ENCODE measurements around the gene C12orf75. TPM values are rescaled to one million over a fixed set of nuclear protein-coding genes. Genes with fewer than 3 reads are reported as not detected.

The C12orf75 gene
- total and polyA plus RNA-seq, 2 donors (not counting 1 experiment from before 2014, with no cell fraction given), result 133 to 298 TPM

DNA sequence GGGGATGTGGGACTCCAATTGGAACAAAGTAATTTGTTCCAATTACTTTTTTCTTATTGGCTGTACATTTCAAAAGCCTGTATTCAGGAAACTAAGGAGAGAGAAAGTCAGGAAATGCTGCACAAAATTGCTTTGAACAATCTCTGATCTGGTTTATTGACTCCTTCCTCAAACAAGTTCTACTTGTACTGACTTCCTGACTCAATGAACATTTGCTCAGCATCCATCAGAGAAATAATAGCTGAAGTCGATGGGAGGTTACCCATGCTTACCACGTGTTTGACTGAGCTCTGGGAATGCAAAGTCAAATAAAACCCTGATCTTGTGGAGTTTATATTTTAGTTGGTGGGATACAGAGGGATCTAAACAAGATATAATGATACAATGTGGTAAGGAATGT lies 15.4 kb upstream of the C12orf75 start:
- Histone ChIP-seq H2AFZ (ENCODE audit: low read length) (no peak overlapping the region), H3K9me3 (ENCODE audit: control insufficient read depth, insufficient read depth, low read depth, low read length) (no peaks in the 10 kb centered on the region), H3K36me3 (ENCODE audit: control insufficient read depth, insufficient read depth, low read length) (no peaks in the 10 kb centered on the region), H3K79me2 (ENCODE audit: control insufficient read depth, insufficient read depth, low read length) (no peaks in the 10 kb centered on the region), H3K4me3 (replicated peaks in 1 of 4; ENCODE audit: control extremely low read depth in 1 of 4, insufficient read depth in 1 of 4, low read depth in 3 of 4, low read length in 4 of 4) (no peak overlapping the region), H3K27me3 (ENCODE audit: control insufficient read depth, insufficient read depth, low read length) (no peaks in the 10 kb centered on the region), H4K20me1 (ENCODE audit: control insufficient read depth, extremely low read depth, insufficient read depth, low read length) (no peaks in the 10 kb centered on the region), H3K4me2 (ENCODE audit: extremely low read depth, insufficient read depth, low read length) (no peak overlapping the region), H3K4me1 (ENCODE audit: control insufficient read depth, extremely low read depth, insufficient read depth, low read length) (peaks cover 15% of the 10 kb centered on the region), H3K9ac (ENCODE audit: insufficient read depth, low read length) (no peak overlapping the region), H3K27ac (ENCODE audit: insufficient read depth, low read length) (no peak overlapping the region)
- TF ChIP-seq EZH2 (IDR thresholded peaks at IDR 0.05; ENCODE audit: low read length, missing control alignments), result no peak
- TF ChIP-seq, protein P1, sequence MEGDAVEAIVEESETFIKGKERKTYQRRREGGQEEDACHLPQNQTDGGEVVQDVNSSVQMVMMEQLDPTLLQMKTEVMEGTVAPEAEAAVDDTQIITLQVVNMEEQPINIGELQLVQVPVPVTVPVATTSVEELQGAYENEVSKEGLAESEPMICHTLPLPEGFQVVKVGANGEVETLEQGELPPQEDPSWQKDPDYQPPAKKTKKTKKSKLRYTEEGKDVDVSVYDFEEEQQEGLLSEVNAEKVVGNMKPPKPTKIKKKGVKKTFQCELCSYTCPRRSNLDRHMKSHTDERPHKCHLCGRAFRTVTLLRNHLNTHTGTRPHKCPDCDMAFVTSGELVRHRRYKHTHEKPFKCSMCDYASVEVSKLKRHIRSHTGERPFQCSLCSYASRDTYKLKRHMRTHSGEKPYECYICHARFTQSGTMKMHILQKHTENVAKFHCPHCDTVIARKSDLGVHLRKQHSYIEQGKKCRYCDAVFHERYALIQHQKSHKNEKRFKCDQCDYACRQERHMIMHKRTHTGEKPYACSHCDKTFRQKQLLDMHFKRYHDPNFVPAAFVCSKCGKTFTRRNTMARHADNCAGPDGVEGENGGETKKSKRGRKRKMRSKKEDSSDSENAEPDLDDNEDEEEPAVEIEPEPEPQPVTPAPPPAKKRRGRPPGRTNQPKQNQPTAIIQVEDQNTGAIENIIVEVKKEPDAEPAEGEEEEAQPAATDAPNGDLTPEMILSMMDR (conservative IDR thresholded peaks at IDR 0.05 in 1 of 2, IDR thresholded peaks at IDR 0.05 in 1 of 2; ENCODE audit: low read depth in 1 of 2, low read length in 2 of 2), result no peak
- no peak for DNase-seq (ENCODE audit: low read depth in 2 of 2)

DNA sequence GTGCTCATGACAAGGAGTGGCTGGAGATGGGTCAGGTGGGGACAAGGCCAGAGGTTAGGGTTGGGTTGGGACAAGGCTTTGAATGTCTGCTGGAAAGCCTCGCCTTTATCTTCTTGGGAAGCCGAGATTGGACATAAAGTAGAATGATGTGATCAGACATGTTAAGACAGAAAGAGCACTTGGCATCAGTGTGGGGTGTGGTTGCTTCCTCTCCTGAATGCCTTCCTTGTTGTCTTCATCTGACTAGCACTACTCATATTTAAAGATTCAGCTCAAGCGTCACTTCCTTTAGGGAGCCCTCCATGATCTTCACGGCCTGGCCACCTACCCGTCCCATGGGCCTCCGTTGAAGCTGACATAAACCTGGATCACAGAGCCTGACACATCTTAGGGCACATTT lies 14.8 kb upstream of the C12orf75 start:
- Histone ChIP-seq H3K27ac (ENCODE audit: insufficient read depth, low read length) (no peak overlapping the region), H3K9me3 (ENCODE audit: control insufficient read depth, insufficient read depth, low read depth, low read length) (no peaks in the 10 kb centered on the region), H3K4me3 (replicated peaks in 1 of 4; ENCODE audit: control extremely low read depth in 1 of 4, insufficient read depth in 1 of 4, low read depth in 3 of 4, low read length in 4 of 4) (no peak overlapping the region), H3K4me2 (ENCODE audit: extremely low read depth, insufficient read depth, low read length) (no peak overlapping the region), H3K9ac (ENCODE audit: insufficient read depth, low read length) (no peak overlapping the region), H3K36me3 (ENCODE audit: control insufficient read depth, insufficient read depth, low read length) (no peaks in the 10 kb centered on the region), H2AFZ (ENCODE audit: low read length) (no peak overlapping the region), H3K27me3 (ENCODE audit: control insufficient read depth, insufficient read depth, low read length) (no peaks in the 10 kb centered on the region), H3K4me1 (ENCODE audit: control insufficient read depth, extremely low read depth, insufficient read depth, low read length) (peaks cover 15% of the 10 kb centered on the region), H3K79me2 (ENCODE audit: control insufficient read depth, insufficient read depth, low read length) (no peaks in the 10 kb centered on the region), H4K20me1 (ENCODE audit: control insufficient read depth, extremely low read depth, insufficient read depth, low read length) (no peaks in the 10 kb centered on the region)
- no peak for DNase-seq (ENCODE audit: low read depth in 2 of 2)
- TF ChIP-seq EZH2 (IDR thresholded peaks at IDR 0.05; ENCODE audit: low read length, missing control alignments), result no peak
- TF ChIP-seq, protein P1 (conservative IDR thresholded peaks at IDR 0.05 in 1 of 2, IDR thresholded peaks at IDR 0.05 in 1 of 2; ENCODE audit: low read depth in 1 of 2, low read length in 2 of 2), result no peak

DNA sequence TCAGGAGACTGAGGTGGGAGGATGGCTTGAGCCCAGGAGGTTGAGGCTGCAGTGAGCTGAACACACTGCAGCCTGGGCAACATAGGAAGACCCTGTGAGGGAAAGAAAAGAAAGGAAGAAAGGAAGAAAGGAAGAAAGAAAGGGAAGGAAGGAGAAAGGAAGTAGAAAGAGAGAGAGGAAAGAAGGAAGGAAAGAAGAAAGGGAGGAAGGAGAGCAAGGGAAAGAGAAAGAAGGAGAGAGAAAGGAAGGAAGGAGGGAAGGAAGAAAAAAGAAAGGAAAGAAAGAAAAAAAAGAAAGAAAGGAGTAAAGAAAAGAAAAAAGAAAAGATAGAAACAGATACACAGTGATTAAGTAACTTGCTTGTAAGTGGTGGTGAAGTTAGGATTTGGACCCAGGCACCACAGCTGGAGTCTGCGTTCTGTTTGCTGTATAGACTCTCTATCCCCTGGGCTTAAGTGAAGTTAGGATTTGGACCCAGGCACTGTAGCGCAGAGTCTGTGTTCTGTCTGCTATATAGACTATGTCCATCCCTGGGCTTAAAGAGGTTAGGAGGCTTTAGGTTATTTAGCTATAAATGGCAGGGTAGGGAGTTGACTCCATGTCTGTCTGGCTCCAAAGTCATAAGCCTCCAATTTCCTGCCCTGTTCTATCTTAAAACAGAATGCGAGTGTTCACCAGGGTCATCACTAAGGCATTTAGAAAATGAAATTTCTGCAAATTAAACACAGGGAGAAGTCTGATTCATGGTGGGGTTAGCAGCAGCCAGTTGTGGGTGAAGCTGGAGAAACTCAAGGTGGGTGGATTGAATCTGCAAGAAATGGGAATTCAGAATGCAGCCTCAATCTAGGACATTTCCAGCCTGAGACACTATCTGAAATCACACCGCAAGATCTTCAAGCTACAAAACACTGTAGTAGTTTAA lies 13.3 kb upstream of the C12orf75 start:
- peaks cover 15% of the 10 kb centered on the region for H3K4me1 ChIP-seq (ENCODE audit: control insufficient read depth, extremely low read depth, insufficient read depth, low read length)
- H3K4me3 ChIP-seq (replicated peaks in 1 of 4; ENCODE audit: control extremely low read depth in 1 of 4, insufficient read depth in 1 of 4, low read depth in 3 of 4, low read length in 4 of 4), result no peak overlapping the region
- H3K27ac ChIP-seq (ENCODE audit: insufficient read depth, low read length), result peak overlapping the region; percentile 70
- no peak for TF ChIP-seq EZH2 (IDR thresholded peaks at IDR 0.05; ENCODE audit: low read length, missing control alignments)
- peak; percentile 19 to 89 for DNase-seq (ENCODE audit: low read depth in 2 of 2)
- H3K4me2 ChIP-seq (ENCODE audit: extremely low read depth, insufficient read depth, low read length), result peak overlapping the region; percentile 70
- no peak overlapping the region for H3K9ac ChIP-seq (ENCODE audit: insufficient read depth, low read length)
- H2AFZ ChIP-seq (ENCODE audit: low read length), result peak overlapping the region; percentile 60
- H3K9me3 ChIP-seq (ENCODE audit: control insufficient read depth, insufficient read depth, low read depth, low read length), result no peaks in the 10 kb centered on the region
- no peaks in the 10 kb centered on the region for H3K36me3 ChIP-seq (ENCODE audit: control insufficient read depth, insufficient read depth, low read length)
- H3K27me3 ChIP-seq (ENCODE audit: control insufficient read depth, insufficient read depth, low read length), result no peaks in the 10 kb centered on the region
- H4K20me1 ChIP-seq (ENCODE audit: control insufficient read depth, extremely low read depth, insufficient read depth, low read length), result no peaks in the 10 kb centered on the region
- no peaks in the 10 kb centered on the region for H3K79me2 ChIP-seq (ENCODE audit: control insufficient read depth, insufficient read depth, low read length)
